ENCODE data around the gene FOXJ3.

DNA sequence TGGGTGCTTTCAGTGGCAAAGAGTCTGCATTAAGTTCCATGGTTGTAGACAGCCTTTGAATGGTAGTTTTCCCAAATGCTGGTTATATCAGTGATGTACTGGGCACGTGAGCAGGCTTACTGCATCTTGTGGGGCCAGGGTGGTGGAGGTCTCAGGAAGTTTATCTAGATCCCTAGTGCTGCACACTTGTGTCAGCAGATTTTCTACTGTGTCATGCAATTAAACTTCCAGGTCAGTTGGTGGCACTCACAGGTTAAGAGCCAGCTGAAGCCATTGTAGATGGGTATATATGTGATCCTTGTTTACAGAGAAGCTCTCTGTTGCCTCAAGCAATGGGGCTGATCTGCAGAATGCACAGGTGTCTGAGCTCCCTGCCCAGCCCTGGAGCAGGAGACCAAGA is 33.0 kb downstream of the FOXJ3 start:
- TF ChIP-seq, protein P1, sequence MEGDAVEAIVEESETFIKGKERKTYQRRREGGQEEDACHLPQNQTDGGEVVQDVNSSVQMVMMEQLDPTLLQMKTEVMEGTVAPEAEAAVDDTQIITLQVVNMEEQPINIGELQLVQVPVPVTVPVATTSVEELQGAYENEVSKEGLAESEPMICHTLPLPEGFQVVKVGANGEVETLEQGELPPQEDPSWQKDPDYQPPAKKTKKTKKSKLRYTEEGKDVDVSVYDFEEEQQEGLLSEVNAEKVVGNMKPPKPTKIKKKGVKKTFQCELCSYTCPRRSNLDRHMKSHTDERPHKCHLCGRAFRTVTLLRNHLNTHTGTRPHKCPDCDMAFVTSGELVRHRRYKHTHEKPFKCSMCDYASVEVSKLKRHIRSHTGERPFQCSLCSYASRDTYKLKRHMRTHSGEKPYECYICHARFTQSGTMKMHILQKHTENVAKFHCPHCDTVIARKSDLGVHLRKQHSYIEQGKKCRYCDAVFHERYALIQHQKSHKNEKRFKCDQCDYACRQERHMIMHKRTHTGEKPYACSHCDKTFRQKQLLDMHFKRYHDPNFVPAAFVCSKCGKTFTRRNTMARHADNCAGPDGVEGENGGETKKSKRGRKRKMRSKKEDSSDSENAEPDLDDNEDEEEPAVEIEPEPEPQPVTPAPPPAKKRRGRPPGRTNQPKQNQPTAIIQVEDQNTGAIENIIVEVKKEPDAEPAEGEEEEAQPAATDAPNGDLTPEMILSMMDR (IDR thresholded peaks at IDR 0.05), result no peak
- no peak for TF ChIP-seq POLR2AphosphoS5 (IDR thresholded peaks at IDR 0.05)

Data from breast epithelium (tissue), 3 donors.